NCI-H524 treated with DMSO at 0.1 percent for 48 hours (cell line): ENCODE results near the gene LYSET.
"Not testable (repeated sequence)": the region's sequence is repeated elsewhere in the genome, so short reads cannot be mapped to it uniquely, and the experiment has no call there.

Experiments used
- DNase-seq: peaks from one replicate; lab custom pipeline; 2025; lab: John Stamatoyannopoulos, UW

Gene LYSET, protein sequence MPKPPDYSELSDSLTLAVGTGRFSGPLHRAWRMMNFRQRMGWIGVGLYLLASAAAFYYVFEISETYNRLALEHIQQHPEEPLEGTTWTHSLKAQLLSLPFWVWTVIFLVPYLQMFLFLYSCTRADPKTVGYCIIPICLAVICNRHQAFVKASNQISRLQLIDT

DNA sequence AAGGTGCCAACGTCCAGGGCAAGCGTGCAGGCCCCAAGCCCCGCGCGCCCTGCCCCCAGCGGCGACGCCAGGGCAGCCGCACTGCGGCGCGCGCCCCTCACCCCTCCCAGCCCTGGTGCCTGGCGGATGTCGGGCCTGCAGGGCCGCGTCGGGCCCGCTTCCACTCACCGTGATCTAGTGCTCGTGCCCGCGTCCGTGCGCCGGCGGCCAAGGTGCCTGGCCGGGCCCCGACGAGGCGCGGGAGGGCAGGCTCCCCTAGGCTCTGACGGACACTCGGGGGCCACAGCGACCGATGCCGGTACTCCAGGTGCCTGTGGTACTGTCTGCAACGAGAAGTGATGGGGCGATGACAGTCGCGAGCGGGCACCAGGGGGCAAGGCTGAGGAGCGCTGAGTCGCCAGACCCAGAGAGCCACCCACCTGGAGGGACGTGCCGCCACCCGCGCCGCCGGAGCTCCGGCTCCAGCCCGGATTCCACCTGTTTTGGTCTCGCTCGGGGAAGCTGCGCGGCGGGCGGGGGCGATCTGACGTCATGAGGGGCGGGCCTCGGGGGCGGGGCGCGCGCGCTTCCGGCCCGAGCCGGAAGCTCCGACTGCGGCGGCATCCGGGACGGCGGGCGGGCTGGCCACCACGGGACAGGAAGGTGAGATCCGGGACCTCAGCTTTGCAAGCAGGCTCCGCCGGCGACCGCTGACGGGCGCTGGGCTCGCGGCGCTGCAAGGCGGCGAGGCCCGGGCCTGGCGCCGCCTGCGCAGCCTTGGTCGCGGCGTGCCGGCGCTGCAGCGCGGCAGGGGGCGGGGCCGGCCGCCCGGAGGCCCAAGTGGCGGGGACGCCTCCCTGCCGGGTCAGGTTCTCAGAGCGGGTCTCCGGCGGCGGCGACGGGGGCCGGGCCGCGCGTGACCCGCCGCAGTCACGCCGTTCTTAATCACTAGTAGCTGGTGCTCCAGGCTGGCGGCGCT lies at the start of gene LYSET, which contains the start of gene MOAP1:
LYSET (plus strand) TSS at position 927 of the 958 bp plus-strand sequence. CDS start 89 bp downstream, outside the sequence.
MOAP1 (minus strand) TSS at position 507 of the 958 bp plus-strand sequence. CDS start 655 bp downstream, outside the sequence.
- DNase-seq = peak; percentile 41

- no peak for DNase-seq
Measured at GRCh38 chr14:93135399-93135798, 49.7 kb upstream of the LYSET start.

DNA sequence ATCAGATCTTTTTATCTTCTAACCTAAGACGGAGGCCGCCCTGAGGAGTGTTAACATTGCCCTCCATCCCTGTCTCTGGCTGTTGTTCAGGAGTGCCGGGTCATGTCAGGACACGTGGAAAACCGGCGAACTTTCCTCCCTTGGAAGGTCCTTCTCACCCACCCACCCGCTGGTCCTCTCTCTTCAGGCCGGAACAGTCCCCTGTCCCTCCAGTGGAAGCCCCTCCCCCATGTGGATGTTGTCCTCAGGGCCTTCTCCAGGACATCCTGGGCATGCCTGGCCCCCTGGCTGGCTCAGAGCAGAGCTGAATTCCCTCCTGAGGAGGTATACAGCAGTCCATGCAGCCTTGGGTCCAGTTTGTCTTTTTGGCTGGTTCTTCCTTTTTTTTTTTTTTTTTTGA lies 49.1 kb upstream of the LYSET start:
- no peak for DNase-seq

GRCh38 chr14:93136508-93136907 lies 48.6 kb upstream of the LYSET start:
- DNase-seq = not testable (repeated sequence)

GRCh38 chr14:93137864-93138263 lies 47.3 kb upstream of the LYSET start:
- peak; percentile 90 for DNase-seq

- no peak for DNase-seq
Measured at GRCh38 chr14:93142854-93143652, 42.1 kb upstream of the LYSET start.

- no peak for DNase-seq
Measured at GRCh38 chr14:93146119-93146518, 39.0 kb upstream of the LYSET start.

DNA sequence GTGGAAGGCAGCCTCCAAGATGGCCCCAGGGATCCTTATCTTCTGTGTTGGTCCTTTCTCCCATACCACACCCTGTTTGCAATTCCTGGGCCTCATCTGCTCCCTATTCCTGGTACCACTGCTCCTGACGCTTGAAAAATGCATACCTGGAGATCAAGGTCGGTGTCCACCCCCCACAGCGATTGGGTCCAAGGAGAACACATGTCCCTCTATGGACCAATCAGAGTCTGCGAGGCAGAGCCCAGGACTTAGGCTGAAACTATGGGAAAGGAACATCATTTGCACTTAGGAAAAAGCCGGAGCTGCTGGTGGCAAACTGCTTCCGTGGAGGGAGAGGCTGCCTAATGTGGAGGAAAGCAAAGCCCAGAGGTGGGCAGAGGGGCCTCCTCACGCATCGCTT lies 36.1 kb upstream of the LYSET start:
- no peak for DNase-seq

- DNase-seq = no peak
Measured at GRCh38 chr14:93150227-93151208, 34.6 kb upstream of the LYSET start.

DNA sequence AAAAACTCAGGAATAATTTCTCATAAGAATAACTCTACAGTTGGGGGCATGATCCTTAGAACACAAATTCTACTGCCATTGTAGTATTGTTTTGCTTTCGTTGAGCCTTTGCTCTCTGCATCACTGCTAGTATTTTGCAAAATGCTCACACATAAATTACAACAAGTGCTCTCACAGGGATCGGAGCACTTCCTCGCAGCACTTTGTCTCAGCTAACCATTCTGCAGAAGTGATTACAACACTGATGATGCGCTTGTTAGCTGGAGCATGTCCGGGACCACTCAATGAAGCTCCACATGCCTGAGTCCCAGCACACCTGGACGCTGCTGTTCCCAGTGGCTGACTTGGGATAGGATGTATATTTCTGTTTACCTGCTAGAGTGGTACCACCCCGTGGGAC lies 32.0 kb upstream of the LYSET start:
- no peak for DNase-seq

- no peak for DNase-seq
Measured at GRCh38 chr14:93155667-93156066, 29.4 kb upstream of the LYSET start.

DNA sequence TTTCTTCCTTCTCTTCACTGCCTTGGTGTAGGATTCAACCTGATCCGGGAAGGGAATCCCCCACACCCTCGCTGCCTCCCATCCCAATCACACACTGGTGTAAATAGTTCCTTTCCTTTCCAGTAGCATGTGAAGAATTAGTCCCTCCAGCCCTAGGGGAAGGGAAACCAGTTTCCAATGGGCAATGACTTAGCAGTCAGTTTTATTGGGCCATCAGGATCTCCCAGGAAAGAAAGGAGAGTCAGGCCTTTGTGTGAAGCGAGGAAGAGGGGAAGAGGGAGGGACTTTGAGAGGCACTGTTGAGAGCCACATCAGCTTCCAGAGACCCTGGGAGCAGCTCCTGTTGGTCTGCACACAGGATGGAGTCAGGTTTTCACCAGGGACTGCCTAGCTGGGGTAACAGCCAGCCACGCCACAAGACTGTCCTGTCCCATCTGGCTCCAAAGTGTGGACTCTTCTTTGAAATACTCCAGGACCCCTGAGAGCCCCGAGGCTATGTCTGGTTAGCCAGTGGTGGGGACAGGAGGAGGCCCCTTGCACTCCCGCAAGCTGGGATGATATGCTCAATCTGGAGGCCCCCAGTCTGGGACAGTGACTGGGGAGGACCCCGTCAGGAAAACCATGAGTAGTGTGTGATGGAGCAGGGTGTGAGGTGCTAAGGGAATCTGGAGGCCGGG lies 28.3 kb upstream of the LYSET start:
- DNase-seq = no peak

DNA sequence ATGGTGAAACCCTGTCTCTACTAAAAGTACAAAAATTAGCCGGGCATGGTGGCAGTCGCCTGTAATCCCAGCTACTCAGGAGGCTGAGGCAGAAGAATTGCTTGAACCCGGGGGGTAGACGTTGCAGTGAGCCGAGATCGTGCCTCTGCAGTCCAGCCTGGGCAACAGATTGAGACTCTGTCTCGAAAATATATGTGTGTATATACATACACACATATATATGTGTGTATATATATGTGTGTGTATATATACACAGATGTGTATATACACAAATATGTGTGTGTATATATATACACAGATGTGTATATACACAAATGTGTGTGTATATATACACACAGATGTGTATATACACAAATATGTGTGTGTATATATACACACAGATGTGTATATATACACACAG lies 26.8 kb upstream of the LYSET start:
- not testable (repeated sequence) for DNase-seq

GRCh38 chr14:93159625-93160352 lies 25.3 kb upstream of the LYSET start:
- DNase-seq = not testable (repeated sequence)

- peak; percentile 53 for DNase-seq
Measured at GRCh38 chr14:93160353-93160801, 24.7 kb upstream of the LYSET start.

GRCh38 chr14:93161411-93161940 lies 23.6 kb upstream of the LYSET start:
- DNase-seq = no peak

- no peak for DNase-seq
Measured at GRCh38 chr14:93163564-93163963, 21.6 kb upstream of the LYSET start.

DNA sequence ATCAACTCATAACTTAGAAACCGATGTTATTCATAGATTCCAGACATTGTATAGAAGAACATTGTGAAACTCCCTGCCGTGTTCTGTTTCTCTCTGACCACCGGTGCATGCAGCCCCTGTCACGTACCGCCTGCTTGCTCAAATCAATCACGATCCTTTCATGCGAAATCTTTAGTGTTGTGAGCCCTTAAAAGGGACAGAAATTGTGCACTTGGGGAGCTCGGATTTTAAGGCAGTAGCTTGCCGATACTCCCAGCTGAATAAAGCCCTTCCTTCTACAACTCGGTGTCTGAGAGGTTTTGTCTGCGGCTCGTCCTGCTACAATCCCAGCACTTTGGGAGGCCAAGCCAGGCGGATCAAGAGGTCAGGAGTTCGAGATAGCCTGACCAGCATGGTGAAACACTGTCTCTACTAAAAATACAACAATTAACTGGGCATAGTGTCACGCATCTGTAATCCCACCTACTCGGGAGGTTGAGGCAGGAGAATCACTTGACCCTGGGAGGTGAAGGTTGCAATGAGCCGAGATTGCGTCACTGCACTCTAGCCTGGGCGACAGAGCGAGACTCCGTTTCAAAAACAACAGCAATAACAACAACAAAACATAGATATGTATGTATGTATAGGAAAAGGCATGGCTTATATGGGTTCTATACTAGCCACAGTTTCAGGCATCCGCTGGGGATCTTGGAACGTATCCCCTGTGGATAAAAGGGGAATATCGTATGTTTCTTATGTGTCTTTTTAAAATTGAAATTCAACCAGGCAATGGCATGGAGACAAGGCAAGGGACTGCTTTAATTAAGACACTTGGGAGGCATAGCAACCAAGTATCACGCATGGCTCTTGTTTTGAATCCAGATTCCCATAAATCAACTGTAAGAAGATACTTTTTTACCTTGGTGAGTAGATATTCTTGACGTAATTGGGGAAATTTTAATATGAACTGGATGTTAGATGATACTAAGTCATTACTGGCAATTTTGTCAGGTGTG lies 19.5 kb upstream of the LYSET start:
- DNase-seq = not testable (repeated sequence)
